Left ventricle myocardium inferior (tissue), 1 donor: ENCODE data around the gene KRT6B. TPM values are rescaled to one million over a fixed set of nuclear protein-coding genes. Genes with fewer than 3 reads are reported as not detected.

Source experiments
- DNase-seq: peaks from one replicate; pipeline ENCODE4 v3.0.0-alpha.2; 2020
- H3K27ac ChIP-seq: fragments of 200-600 bp; replicated peaks from 2 replicates; pipeline ENCODE4 v1.8.0; 2021
- H3K27me3 ChIP-seq: fragments of 200-600 bp; 2 replicates; pipeline ENCODE4 v1.8.0; 2021; ENCODE audit warnings: low read depth
- H3K36me3 ChIP-seq: fragments of 200-600 bp; 2 replicates; pipeline ENCODE4 v1.8.0; 2021
- H3K4me1 ChIP-seq: fragments of 200-600 bp; 2 replicates; pipeline ENCODE4 v1.8.0; 2021
- H3K4me3 ChIP-seq: fragments of 200-600 bp; 2 replicates; pipeline ENCODE4 v1.8.0; 2021; ENCODE audit warnings: mild to moderate bottlenecking, moderate library complexity
- H3K9me3 ChIP-seq: fragments of 200-600 bp; replicated peaks from 2 replicates; pipeline ENCODE4 v1.8.0; 2021
- intact Hi-C: fragments of 100-400 bp; cut with micrococcal nuclease; formaldehyde crosslinking; loops from one replicate; pipeline ENCODE4 v1.11.0; 2022
- total RNA-seq: library from RNA; stranded (reverse); fragmentation: NEBNext Ultra II Directional; extraction: Animal tissue kit (Norgen Biotek cat#: 25700); gene quantifications from one replicate; pipeline ENCODE4 v1.2.1, GENCODE V29; 2021
- TF ChIP-seq, protein P1 (sequence below): fragments of 200-600 bp; IDR thresholded peaks from 2 replicates; pipeline ENCODE4 v1.8.0; 2021; ENCODE audit warnings: antibody characterized with exemption, mild to moderate bottlenecking, borderline replicate concordance
- donor health status: DM: no; HTN: yes; CAD: no; lungs with severe emphysema.

KRT6B gene
- total RNA-seq, 1 donor from 2014 or later, result not detected

DNA sequence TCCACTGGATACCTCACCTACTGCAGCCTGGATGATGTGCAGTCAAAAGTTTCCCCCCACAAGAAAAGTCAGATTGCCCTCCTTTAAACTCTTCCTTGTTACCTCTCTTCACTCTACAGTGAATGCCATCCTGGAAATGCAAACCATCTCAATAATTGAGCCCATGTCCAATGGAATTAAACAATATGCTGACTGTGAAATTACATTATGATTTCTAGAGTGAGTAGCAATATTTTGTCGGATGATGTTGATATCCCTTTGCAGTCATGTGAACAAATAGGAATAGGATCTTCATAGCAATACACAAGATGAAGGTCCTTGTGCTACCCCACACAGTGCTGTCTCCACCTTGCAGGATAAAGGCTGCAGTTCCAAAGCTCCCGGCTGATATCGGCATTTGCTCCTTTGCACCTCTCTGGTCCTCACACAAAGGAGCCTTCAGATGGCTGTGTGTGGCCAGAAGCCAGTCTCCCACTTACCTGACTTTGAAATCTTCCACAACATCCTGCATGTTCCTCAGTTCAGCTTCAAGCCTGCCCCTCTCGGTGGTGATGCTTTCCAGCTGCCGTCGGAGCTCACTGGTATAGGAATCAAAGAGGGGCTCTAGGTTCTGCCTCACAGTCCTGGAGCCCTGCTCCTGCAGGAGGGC is 19.3 kb downstream of the KRT6B start:
- Histone ChIP-seq H3K27me3 (peaks cover 74% of the 10 kb centered on the region), H3K36me3 (no peaks in the 10 kb centered on the region), H3K4me1 (no peaks in the 10 kb centered on the region), H3K4me3 (no peak overlapping the region), H3K27ac (no peak overlapping the region), H3K9me3 (no peaks in the 10 kb centered on the region)
- no peak for DNase-seq
- intact Hi-C loops, result no loop called here
- TF ChIP-seq, protein P1, sequence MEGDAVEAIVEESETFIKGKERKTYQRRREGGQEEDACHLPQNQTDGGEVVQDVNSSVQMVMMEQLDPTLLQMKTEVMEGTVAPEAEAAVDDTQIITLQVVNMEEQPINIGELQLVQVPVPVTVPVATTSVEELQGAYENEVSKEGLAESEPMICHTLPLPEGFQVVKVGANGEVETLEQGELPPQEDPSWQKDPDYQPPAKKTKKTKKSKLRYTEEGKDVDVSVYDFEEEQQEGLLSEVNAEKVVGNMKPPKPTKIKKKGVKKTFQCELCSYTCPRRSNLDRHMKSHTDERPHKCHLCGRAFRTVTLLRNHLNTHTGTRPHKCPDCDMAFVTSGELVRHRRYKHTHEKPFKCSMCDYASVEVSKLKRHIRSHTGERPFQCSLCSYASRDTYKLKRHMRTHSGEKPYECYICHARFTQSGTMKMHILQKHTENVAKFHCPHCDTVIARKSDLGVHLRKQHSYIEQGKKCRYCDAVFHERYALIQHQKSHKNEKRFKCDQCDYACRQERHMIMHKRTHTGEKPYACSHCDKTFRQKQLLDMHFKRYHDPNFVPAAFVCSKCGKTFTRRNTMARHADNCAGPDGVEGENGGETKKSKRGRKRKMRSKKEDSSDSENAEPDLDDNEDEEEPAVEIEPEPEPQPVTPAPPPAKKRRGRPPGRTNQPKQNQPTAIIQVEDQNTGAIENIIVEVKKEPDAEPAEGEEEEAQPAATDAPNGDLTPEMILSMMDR, result no peak

DNA sequence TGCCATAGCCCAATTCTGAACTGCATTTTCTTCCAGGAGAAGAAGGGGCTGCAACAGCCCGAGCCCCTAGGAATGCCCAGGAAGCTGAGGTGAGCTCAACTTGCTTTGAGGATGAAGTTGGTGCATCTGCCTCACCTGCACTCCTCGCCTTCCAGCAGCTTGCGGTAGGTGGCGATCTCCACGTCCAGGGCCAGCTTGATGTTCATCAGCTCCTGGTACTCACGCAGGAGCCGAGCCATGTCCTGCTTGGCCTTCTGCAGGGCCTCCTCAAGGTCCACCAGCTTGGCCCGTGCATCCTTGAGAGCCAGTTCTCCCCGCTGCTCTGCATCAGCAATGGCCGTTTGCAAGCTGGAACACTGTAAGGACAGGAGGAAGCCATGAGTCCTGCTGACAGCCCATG is 23.8 kb downstream of the KRT6B start:
- intact Hi-C loops, result no loop called here
- no peak overlapping the region for H3K4me3 ChIP-seq

DNA sequence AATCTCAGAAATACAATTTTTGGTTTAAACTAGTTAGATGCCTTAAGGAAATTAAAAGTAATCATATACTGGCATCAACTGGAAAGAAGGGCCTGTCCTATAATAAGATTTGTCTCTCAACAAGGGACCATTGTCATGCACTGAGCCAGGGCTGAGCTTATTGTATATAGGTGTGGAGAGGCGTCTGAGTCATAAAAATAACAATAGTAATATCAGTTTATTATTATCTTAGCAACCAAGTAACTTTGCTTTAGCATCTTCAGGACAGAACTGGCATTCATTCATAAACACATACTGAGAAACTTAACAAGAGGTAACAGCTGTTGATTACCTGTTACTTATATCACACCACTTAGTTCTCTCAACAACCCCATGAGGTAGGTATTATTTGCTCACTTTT is 24.9 kb downstream of the KRT6B start:
- DNase-seq, result no peak
- Histone ChIP-seq H3K27ac (no peak overlapping the region), H3K27me3 (peaks cover 61% of the 10 kb centered on the region), H3K4me3 (no peak overlapping the region), H3K9me3 (no peaks in the 10 kb centered on the region), H3K4me1 (no peaks in the 10 kb centered on the region), H3K36me3 (no peaks in the 10 kb centered on the region)
- TF ChIP-seq, protein P1, result no peak
- intact Hi-C loops, result no loop called here

More for the DNA sequence above, 23.8 kb downstream of the KRT6B start:
- no peak for DNase-seq
- Histone ChIP-seq H3K27ac (no peak overlapping the region), H3K36me3 (no peaks in the 10 kb centered on the region), H3K27me3 (peaks cover 67% of the 10 kb centered on the region), H3K4me1 (no peaks in the 10 kb centered on the region), H3K9me3 (no peaks in the 10 kb centered on the region)
- TF ChIP-seq, protein P1, result no peak

DNA sequence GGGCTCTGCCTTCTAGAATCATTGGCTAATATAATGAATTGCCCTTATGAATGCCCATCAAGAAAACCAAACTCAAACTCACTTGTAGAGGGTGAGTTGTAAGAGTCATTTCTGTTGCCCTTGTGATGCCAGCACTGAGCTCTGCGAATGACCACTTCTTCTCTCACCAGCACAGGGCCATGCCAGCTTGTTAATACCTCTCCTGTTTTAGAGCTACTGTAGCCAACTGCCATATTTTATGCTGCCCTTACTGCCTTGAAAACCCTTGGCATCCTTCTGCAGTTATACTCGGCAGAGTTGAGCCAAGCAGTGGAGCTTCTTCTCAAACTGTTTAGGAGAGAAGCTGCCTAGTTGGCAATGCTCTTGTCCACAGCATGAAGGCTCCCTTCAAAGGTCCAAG is 25.9 kb downstream of the KRT6B start:
- DNase-seq, result no peak
- Histone ChIP-seq H3K27me3 (peaks cover 60% of the 10 kb centered on the region), H3K9me3 (no peaks in the 10 kb centered on the region), H3K4me1 (no peaks in the 10 kb centered on the region), H3K4me3 (no peak overlapping the region), H3K36me3 (no peaks in the 10 kb centered on the region), H3K27ac (no peak overlapping the region)
- TF ChIP-seq, protein P1, result no peak
- intact Hi-C loops, result no loop called here

GRCh38 chr12:52425466-52425865 is 26.5 kb downstream of the KRT6B start:
- TF ChIP-seq, protein P1, result no peak
- peaks cover 56% of the 10 kb centered on the region for H3K27me3 ChIP-seq
- H3K27ac ChIP-seq, result no peak overlapping the region
- intact Hi-C loops, result no loop called here
- H3K4me1 ChIP-seq, result no peaks in the 10 kb centered on the region
- H3K9me3 ChIP-seq, result no peaks in the 10 kb centered on the region
- no peaks in the 10 kb centered on the region for H3K36me3 ChIP-seq
- DNase-seq, result no peak
- no peak overlapping the region for H3K4me3 ChIP-seq
